Endothelial cell of umbilical vein (primary cell): Measurements from ENCODE around the gene KIRREL2. TPM values are rescaled to one million over a fixed set of nuclear protein-coding genes. Genes with fewer than 3 reads are reported as not detected.
"Not testable (repeated sequence)": the region's sequence is repeated elsewhere in the genome, so short reads cannot be mapped to it uniquely, and the experiment has no call there.

Source experiments
- BruUV-seq: library from RNA; stranded (reverse); fragments of 400-500 nt; replicated peaks from 2 replicates; lab custom pipeline; 2021; lab: Mats Ljungman, UMichigan
- CTCF ChIA-PET: fragments of 300-600, 350-600 bp; sonication (Branson Sonifier 250); formaldehyde crosslinking; loops from one replicate; lab custom pipeline; 2021; ENCODE audit warnings: antibody characterized with exemption, inconsistent platforms; lab: Charles Lee
- POLR2A ChIA-PET: fragments of 300-600, 350-600 bp; sonication (Branson Sonifier 250); formaldehyde crosslinking; loops from one replicate; lab custom pipeline; 2021; ENCODE audit warnings: antibody characterized with exemption, inconsistent platforms; lab: Charles Lee
- DNase-seq: peaks from one replicate; pipeline ENCODE4 v3.0.0-alpha.2; 2011; ENCODE audit warnings: low read depth, low spot score
- FAIRE-seq: peaks from 2 replicates; lab custom pipeline; 2011; peaks lifted over from hg19 to GRCh38; lab: Jason Lieb, UNC
- H2AFZ ChIP-seq: 2 replicates; pipeline ENCODE4 v1.6.0; 2012; ENCODE audit warnings: low read depth, low read length, control low read depth, inconsistent platforms
- H3K27ac ChIP-seq: 2 replicates; pipeline ENCODE4 v1.5.1; 2011; ENCODE audit warnings: low read depth, mild to moderate bottlenecking, control low read depth, low read length, moderate library complexity; ENCODE audit not compliant: insufficient read depth
- H3K27me3 ChIP-seq, 2 experiments: 2 replicates each; pipeline versions ENCODE4 v1.6.0 to v1.6.1; 2011; ENCODE audit warnings: low read length in 2 of 2, mixed read lengths in 1 of 2; ENCODE audit not compliant: control insufficient read depth in 2 of 2, insufficient read depth in 2 of 2
- H3K36me3 ChIP-seq, 2 experiments: 2 replicates in 1 of 2; 3 replicates in 1 of 2; pipeline ENCODE4 v1.5.1; 2011; ENCODE audit warnings: low read length in 2 of 2, mild to moderate bottlenecking in 1 of 2, moderate library complexity in 1 of 2; ENCODE audit not compliant: control insufficient read depth in 2 of 2, insufficient read depth in 2 of 2; ENCODE audit errors: extremely low read depth in 1 of 2
- H3K4me1 ChIP-seq: 3 replicates; pipeline ENCODE4 v1.5.1; 2011; ENCODE audit warnings: mild to moderate bottlenecking, low read length; ENCODE audit not compliant: control insufficient read depth, insufficient read depth; ENCODE audit errors: extremely low read depth
- H3K4me2 ChIP-seq: 2 replicates; pipeline ENCODE4 v1.6.1; 2011; ENCODE audit warnings: low read length, control low read depth, mixed read lengths; ENCODE audit not compliant: insufficient read depth
- H3K4me3 ChIP-seq, 3 experiments: fragments of 200-600 bp in 1 of 3; sonication (generic), shearing (Covaris generic) in 1 of 3; replicated peaks in 1 of 3; 2 replicates each; pipeline ENCODE4 v1.5.1; 2011 to 2016; ENCODE audit warnings: control low read depth in 3 of 3, low read length in 3 of 3, mild to moderate bottlenecking in 2 of 3, inconsistent platforms in 1 of 3, low read depth in 1 of 3, moderate library complexity in 1 of 3; ENCODE audit not compliant: insufficient read depth in 1 of 3
- H3K79me2 ChIP-seq: 2 replicates; pipeline ENCODE4 v1.6.0; 2012; ENCODE audit warnings: low read length, inconsistent platforms; ENCODE audit not compliant: control insufficient read depth, insufficient read depth
- H3K9ac ChIP-seq: replicated peaks from 2 replicates; pipeline ENCODE3; 2011; ENCODE audit warnings: low read length, control low read depth; ENCODE audit not compliant: insufficient read depth; ENCODE audit errors: extremely low read depth
- H3K9me1 ChIP-seq: replicated peaks from 3 replicates; pipeline ENCODE4 v1.6.0; 2011; ENCODE audit warnings: mild to moderate bottlenecking, low read length; ENCODE audit not compliant: control insufficient read depth, insufficient read depth; ENCODE audit errors: extremely low read depth
- H3K9me3 ChIP-seq: replicated peaks from 2 replicates; pipeline ENCODE4 v1.5.1; 2012; ENCODE audit warnings: low read length, inconsistent platforms; ENCODE audit not compliant: control insufficient read depth, insufficient read depth
- H4K20me1 ChIP-seq: replicated peaks from 2 replicates; pipeline ENCODE3; 2011; ENCODE audit warnings: mild to moderate bottlenecking, low read length; ENCODE audit not compliant: control insufficient read depth, insufficient read depth; ENCODE audit errors: extremely low read depth
- CTCF ChIP-seq, 2 donors: IDR thresholded peaks; 1 replicate in 1 of 2; 2 replicates in 1 of 2; pipeline ENCODE4 v1.5.1; 2011; ENCODE audit warnings: low read length in 2 of 2, mild to moderate bottlenecking in 2 of 2, moderate library complexity in 2 of 2, control low read depth in 1 of 2, inconsistent platforms in 1 of 2, low read depth in 1 of 2; ENCODE audit not compliant: insufficient read depth in 1 of 2; ENCODE audit errors: extremely low read depth in 1 of 2
- EZH2 ChIP-seq: IDR thresholded peaks from 2 replicates; pipeline ENCODE4 v1.6.1; 2012; ENCODE audit warnings: borderline replicate concordance, low read depth, mild to moderate bottlenecking, moderate library complexity, low read length, inconsistent platforms; ENCODE audit not compliant: severe bottlenecking
- FOS ChIP-seq: IDR thresholded peaks from 2 replicates; pipeline ENCODE4 v1.6.1; 2011; ENCODE audit warnings: mild to moderate bottlenecking, low read length, moderate library complexity, borderline replicate concordance; ENCODE audit not compliant: insufficient read depth
- GATA2 ChIP-seq: IDR thresholded peaks from 2 replicates; pipeline ENCODE4 v1.7.0; 2011; ENCODE audit warnings: low read depth, mild to moderate bottlenecking, moderate library complexity, mixed read lengths, low read length; ENCODE audit not compliant: insufficient read length, insufficient read depth
- JUN ChIP-seq: IDR thresholded peaks from 2 replicates; pipeline ENCODE4 v1.6.1; 2011; ENCODE audit warnings: borderline replicate concordance, low read depth; ENCODE audit not compliant: insufficient read length, insufficient read depth
- MAX ChIP-seq: IDR thresholded peaks from 2 replicates; pipeline ENCODE4 v1.6.1; 2011; ENCODE audit not compliant: insufficient read depth, insufficient read length
- MYC ChIP-seq: IDR thresholded peaks from one replicate; pipeline ENCODE4 v1.6.1; 2011; ENCODE audit warnings: mild to moderate bottlenecking, low read depth, low read length
- POLR2A ChIP-seq: IDR thresholded peaks from 2 replicates; pipeline ENCODE4 v1.6.1; 2012; ENCODE audit warnings: low read depth, mild to moderate bottlenecking, control low read depth, low read length
- POLR2AphosphoS5 ChIP-seq: IDR thresholded peaks from 2 replicates; pipeline ENCODE4 v1.6.1; 2012; ENCODE audit warnings: low read depth, mild to moderate bottlenecking, control low read depth, low read length, moderate library complexity; ENCODE audit not compliant: insufficient read depth
- dilution Hi-C: fragments of 300-500 bp; cut with MboI; formaldehyde crosslinking; loops from one replicate; pipeline ENCODE4 v1.15.0; 2019; ENCODE audit warnings: low sequenced_read_pairs; ENCODE audit not compliant: extremely low pct_ligation_motif_present
- intact Hi-C: fragments of 100-400 bp; cut with micrococcal nuclease; formaldehyde crosslinking; loops from one replicate; pipeline ENCODE4 v1.10.0; 2022
- polyA plus RNA-seq, 4 experiments: library from polyadenylated mRNA; depleted of rRNA in 3 of 4; stranded (reverse) in 3 of 4; unstranded in 1 of 4; fragments of >200 nt; gene quantifications; 2 replicates each; pipeline versions ENCODE4 v1.2.1 to v1.2.3, GENCODE V29; 2011 to 2012; ENCODE audit warnings: missing spikeins in 1 of 4
- total RNA-seq: library from RNA; stranded (reverse); gene quantifications from 2 replicates; pipeline ENCODE4 v1.2.3, GENCODE V29; 2021

Gene KIRREL2
- total and polyA plus RNA-seq, 2 donors (not counting 3 experiments of a cell fraction or from before 2014, with no cell fraction given): not detected

- no peaks in the 10 kb centered on the region for H3K4me1 ChIP-seq
- ChIA-PET POLR2A (no interaction called here), CTCF (no interaction called here)
- no peak for TF ChIP-seq CTCF (IDR thresholded peaks at IDR 0.05; ENCODE audit: extremely low read depth in 1 of 2, insufficient read depth in 1 of 2, low read depth in 1 of 2, low read length in 2 of 2)
- no peak for TF ChIP-seq MAX
- TF ChIP-seq POLR2AphosphoS5: no peak
- TF ChIP-seq EZH2: no peak
- no peak for TF ChIP-seq JUN
- TF ChIP-seq FOS: no peak
- no peak for TF ChIP-seq GATA2
- TF ChIP-seq MYC: no peak
- TF ChIP-seq POLR2A: no peak
- H2AFZ ChIP-seq: no peak overlapping the region
- intact Hi-C loops (no loop called here), dilution Hi-C loops (no loop called here)
- no peak overlapping the region for H3K9ac ChIP-seq
- H3K9me1 ChIP-seq: no peaks in the 10 kb centered on the region
- no TSS peak for BruUV-seq
- no peaks in the 10 kb centered on the region for H3K9me3 ChIP-seq
- DNase-seq (no peak), FAIRE-seq (no peak)
- no peak overlapping the region for H3K4me2 ChIP-seq
- H3K4me3 ChIP-seq: no peak overlapping the region
- no peaks in the 10 kb centered on the region for H3K27me3 ChIP-seq
- H4K20me1 ChIP-seq: no peaks in the 10 kb centered on the region
- H3K79me2 ChIP-seq: no peaks in the 10 kb centered on the region
- no peak overlapping the region for H3K27ac ChIP-seq
- H3K36me3 ChIP-seq: no peaks in the 10 kb centered on the region
These were observed 52.9 kb downstream of the KIRREL2 start for GRCh38 chr19:35909684-35910035.

- H3K27ac ChIP-seq, H4K20me1 ChIP-seq, H3K79me2 ChIP-seq, DNase-seq, H3K9me1 ChIP-seq, H3K27me3 ChIP-seq, POLR2A ChIA-PET, H3K36me3 ChIP-seq, H3K4me2 ChIP-seq, H2AFZ ChIP-seq, FAIRE-seq, H3K4me3 ChIP-seq, H3K4me1 ChIP-seq, intact Hi-C loops, dilution Hi-C loops, H3K9ac ChIP-seq, H3K9me3 ChIP-seq, BruUV-seq, CTCF ChIA-PET: not testable (repeated sequence)
These were observed 53.6 kb downstream of the KIRREL2 start for GRCh38 chr19:35910355-35910754.
